Activated naive CD8-positive, alpha-beta T cell treated with anti-CD3 and anti-CD28 coated beads, Interleukin-2, amount 10 ng/mL, durations not matched to agents 7 days and 5 days (primary cell): Measurements from ENCODE around the gene PARD3B. TPM values are rescaled to one million over a fixed set of nuclear protein-coding genes. Genes with fewer than 3 reads are reported as not detected.

Source experiments
- ATAC-seq: fragments of 150-1000 bp; cut with Tn5 transposase; one replicate; pipeline ENCODE4 v1.10.0; 2021; ENCODE audit warnings: low read depth, moderate library complexity
- POLR2A ChIA-PET: fragments of 350-600 bp; sonication (Branson Sonifier 250); formaldehyde crosslinking; loops from one replicate; lab custom pipeline; 2021; ENCODE audit warnings: antibody characterized with exemption; lab: Charles Lee
- DNase-seq: peaks from one replicate; pipeline ENCODE4 v3.0.0; 2021
- H3K27ac Mint-ChIP-seq: one replicate; pipeline ENCODE4 v1.8.0; 2022; ENCODE audit warnings: mild to moderate bottlenecking, mixed read lengths
- H3K27me3 Mint-ChIP-seq: one replicate; pipeline ENCODE4 v1.8.0; 2022; ENCODE audit warnings: mild to moderate bottlenecking, moderate library complexity, mixed read lengths
- H3K36me3 Mint-ChIP-seq: one replicate; pipeline ENCODE4 v1.8.0; 2021; ENCODE audit warnings: mild to moderate bottlenecking, mixed read lengths
- H3K4me1 Mint-ChIP-seq: one replicate; pipeline ENCODE4 v1.8.0; 2021; ENCODE audit warnings: mixed read lengths
- H3K4me3 Mint-ChIP-seq: one replicate; pipeline ENCODE4 v1.8.0; 2022; ENCODE audit warnings: mild to moderate bottlenecking, moderate library complexity, mixed read lengths
- H3K9me3 Mint-ChIP-seq: one replicate; pipeline ENCODE4 v1.8.0; 2021; ENCODE audit warnings: mixed read lengths
- total RNA-seq, 2 experiments: library from RNA; stranded (reverse); gene quantifications; one replicate each; pipeline ENCODE4 v1.2.3, GENCODE V29; 2021

The PARD3B gene
- total RNA-seq, 2 experiments from 2014 or later, result 0.55 to 1.0 TPM

DNA sequence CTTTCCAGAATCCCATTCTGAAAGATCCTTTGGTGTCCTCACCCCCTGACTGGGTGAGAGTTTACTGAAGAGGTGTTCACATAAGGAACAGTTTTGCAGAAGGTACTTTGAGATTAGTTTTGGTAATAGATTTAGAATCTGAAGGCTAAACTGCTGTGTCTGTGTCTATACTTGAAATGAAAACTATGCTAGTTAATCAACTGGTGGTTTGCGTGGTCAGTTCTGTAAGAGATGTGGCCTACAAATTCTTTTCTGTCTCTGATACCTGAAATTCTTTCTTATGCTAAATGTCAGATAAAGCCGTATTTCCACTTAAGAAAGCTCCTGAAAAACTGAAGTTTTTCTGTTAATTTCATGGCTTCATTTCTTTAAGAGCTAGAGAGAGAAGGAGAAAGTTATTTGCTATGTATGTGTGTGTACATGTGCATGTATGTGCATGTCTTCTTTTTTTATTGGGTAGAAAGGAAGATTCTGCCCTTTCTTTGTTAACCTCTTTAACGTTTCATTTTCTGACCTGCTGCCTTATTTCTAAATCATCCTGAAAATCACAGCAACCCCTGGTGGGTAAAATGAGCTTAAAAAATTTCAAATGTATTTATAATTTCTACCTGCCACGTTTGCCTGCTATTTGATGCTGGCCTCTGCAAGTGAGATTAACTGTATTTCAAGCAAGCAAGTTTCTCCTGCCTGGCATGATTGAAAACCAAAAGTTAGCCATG, 585.0 kb downstream of the PARD3B start:
- Mint-ChIP-seq H3K4me1 (peaks cover 24% of the 10 kb centered on the region), H3K4me3 (peak overlapping the region; percentile 25), H3K36me3 (peaks cover 20% of the 10 kb centered on the region), H3K9me3 (peaks cover 6% of the 10 kb centered on the region), H3K27ac (peak overlapping the region; percentile 82), H3K27me3 (no peaks in the 10 kb centered on the region)
- ATAC-seq (peak; percentile 50), DNase-seq (no peak)
- POLR2A ChIA-PET, result interaction anchor here (0.9 to 1.3 kb wide), 2 partner anchors 11 to 55 kb away, joined by 3 read pairs; no protein-coding TSS in a partner anchor

DNA sequence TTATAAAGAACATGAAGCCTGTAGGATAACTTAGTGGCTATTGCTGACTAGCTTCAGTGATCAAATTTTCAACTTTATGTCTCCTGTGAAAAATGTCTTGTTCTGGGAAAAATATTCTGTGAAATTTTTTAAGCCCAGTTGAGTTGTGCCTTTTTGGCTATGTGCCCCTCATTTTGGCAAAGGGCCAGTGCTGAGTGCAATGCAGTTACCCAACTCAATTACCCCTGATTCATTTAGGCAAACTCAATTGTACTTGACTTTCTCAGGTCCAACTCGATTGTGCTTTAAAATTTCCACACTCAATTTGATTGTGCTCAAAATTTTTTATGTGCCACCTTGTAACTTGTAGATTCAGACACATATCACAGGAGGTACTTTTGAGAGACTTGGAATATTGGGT, 588.3 kb downstream of the PARD3B start:
- H3K9me3 Mint-ChIP-seq, result peaks cover 5% of the 10 kb centered on the region
- DNase-seq (no peak), ATAC-seq (no peak)
- peaks cover 18% of the 10 kb centered on the region for H3K36me3 Mint-ChIP-seq
- POLR2A ChIA-PET, result no interaction called here
- no peak overlapping the region for H3K27ac Mint-ChIP-seq
- no peak overlapping the region for H3K4me3 Mint-ChIP-seq
- H3K4me1 Mint-ChIP-seq, result peaks cover 24% of the 10 kb centered on the region
- no peaks in the 10 kb centered on the region for H3K27me3 Mint-ChIP-seq

DNA sequence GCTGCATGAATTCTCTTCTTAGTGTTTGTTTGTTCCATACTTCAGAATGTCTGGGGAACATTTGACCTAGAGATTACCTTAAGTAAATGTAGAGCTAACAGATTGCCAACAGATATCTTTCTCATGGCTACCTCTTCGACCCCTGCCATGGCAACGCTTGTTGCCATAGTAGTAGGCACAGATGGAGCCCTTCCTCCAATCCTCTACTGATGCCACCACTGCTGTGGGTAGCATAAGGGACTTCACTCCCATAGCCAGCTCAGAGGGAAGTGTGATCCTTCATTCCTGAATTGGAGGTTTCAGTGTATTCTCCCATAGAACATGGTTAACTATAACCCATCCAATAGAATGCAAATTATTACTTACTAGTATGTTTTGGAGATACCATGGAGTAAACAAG, 593.5 kb downstream of the PARD3B start:
- Mint-ChIP-seq H3K9me3 (peaks cover 8% of the 10 kb centered on the region), H3K27me3 (no peaks in the 10 kb centered on the region), H3K4me3 (no peak overlapping the region), H3K4me1 (peaks cover 9% of the 10 kb centered on the region), H3K36me3 (peaks cover 11% of the 10 kb centered on the region), H3K27ac (no peak overlapping the region)
- no peak for DNase-seq
- ATAC-seq, result no peak
- POLR2A ChIA-PET, result no interaction called here

DNA sequence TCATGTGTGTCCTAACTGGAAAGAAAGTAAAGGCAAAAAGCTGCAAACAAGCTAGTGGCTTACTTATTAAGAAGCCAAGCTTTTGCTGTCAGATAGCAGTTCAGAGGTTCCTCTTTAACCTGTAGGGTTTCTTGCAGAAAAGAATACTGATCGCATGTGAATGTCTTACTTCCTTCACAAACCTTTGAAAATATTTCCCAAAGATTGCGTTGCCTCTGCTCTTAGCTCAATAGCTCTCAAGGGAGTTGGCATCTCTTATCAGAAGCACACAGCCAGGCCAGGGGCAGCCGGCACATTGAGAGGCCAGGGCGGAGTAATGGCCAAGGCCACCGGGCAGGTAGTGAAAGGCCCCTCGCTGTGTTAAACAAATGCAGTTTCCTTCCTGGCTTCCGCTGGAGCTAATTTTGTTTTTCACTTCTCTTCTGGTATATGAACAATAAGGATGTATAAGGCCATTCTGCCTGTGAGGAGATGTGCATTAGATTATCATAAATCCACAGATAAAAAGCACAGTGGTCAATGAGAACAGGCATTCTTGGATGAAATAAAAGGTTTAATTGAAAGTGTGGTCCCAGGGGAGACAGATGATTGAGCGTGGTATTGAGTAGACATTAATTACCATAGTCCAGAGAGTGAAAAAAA, 594.7 kb downstream of the PARD3B start:
- H3K27ac Mint-ChIP-seq, result no peak overlapping the region
- peaks cover 4% of the 10 kb centered on the region for H3K4me1 Mint-ChIP-seq
- peak overlapping the region; percentile 29 for H3K4me3 Mint-ChIP-seq
- POLR2A ChIA-PET, result no interaction called here
- H3K36me3 Mint-ChIP-seq, result peaks cover 6% of the 10 kb centered on the region
- no peak for DNase-seq
- no peaks in the 10 kb centered on the region for H3K27me3 Mint-ChIP-seq
- no peak for ATAC-seq
- H3K9me3 Mint-ChIP-seq, result peaks cover 8% of the 10 kb centered on the region

DNA sequence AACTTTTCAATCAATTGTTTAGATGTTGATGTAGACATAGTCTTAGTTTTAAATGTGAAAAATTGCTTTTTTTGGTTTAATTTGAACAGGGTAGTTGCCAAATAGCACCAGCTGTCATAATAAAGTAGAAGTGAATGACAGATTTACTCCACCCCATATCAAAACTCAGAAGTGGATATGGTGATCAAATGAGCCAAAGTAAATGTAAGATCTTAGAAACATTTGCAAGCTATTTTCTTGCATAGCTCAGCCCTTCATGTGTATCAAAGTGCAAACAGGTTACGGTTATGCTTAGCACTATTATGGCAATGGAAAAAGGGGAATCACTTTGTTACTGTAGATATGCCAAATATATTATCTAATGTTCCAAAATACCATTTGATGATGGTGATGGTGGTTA, 596.1 kb downstream of the PARD3B start:
- POLR2A ChIA-PET, result interaction anchor here (0.9 kb wide), 1 partner anchor 10 kb away, joined by 3 read pairs; no protein-coding TSS in a partner anchor
- peaks cover 8% of the 10 kb centered on the region for H3K9me3 Mint-ChIP-seq
- no peak for ATAC-seq
- no peaks in the 10 kb centered on the region for H3K27me3 Mint-ChIP-seq
- H3K4me3 Mint-ChIP-seq, result no peak overlapping the region
- H3K27ac Mint-ChIP-seq, result no peak overlapping the region
- DNase-seq, result no peak
- H3K36me3 Mint-ChIP-seq, result peaks cover 4% of the 10 kb centered on the region
- peaks cover 2% of the 10 kb centered on the region for H3K4me1 Mint-ChIP-seq

DNA sequence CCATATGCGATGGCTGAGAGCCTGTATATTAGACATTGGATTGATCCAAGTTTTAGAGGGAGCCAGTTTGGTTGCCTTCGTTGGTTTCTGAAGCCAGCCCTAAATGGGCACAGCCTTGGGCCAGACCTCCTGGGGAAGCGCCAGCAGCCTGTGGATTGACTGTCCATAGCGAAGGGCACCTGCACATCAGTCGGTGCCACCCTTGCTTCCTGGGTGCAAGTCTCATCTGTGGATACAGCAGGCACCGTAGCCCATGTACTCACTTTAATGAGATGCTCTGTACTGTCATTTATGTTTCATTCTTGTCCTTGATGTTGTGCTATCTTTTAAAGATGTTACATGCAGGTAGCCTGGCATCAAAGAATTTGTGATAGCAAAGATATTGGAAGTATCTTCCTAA, 600.6 kb downstream of the PARD3B start:
- no peak overlapping the region for H3K4me3 Mint-ChIP-seq
- H3K36me3 Mint-ChIP-seq, result no peaks in the 10 kb centered on the region
- DNase-seq, result no peak
- peaks cover 2% of the 10 kb centered on the region for H3K27me3 Mint-ChIP-seq
- H3K9me3 Mint-ChIP-seq, result peaks cover 2% of the 10 kb centered on the region
- H3K27ac Mint-ChIP-seq, result no peak overlapping the region
- ATAC-seq, result no peak
- no peaks in the 10 kb centered on the region for H3K4me1 Mint-ChIP-seq
- POLR2A ChIA-PET, result no interaction called here

DNA sequence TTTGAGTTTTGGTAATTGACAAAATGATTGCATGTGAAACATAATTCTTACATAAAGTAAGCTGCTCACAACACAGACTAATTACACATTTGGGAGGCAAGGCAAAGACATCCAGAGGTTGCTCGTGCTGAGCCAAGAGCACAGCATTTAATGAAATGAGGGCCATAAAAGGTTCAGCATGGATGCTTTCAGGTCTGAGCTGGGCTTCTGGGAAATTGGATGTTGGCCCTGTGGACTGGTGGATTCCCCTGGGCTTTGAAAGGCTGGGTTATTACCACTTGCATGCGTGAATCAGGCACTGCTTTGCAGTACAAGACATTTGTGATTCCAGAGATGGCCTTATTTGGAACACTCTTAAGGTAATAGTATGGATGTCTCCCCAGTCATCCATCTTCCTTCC, 603.5 kb downstream of the PARD3B start:
- H3K36me3 Mint-ChIP-seq, result peaks cover 3% of the 10 kb centered on the region
- DNase-seq (no peak), ATAC-seq (no peak)
- H3K27ac Mint-ChIP-seq, result no peak overlapping the region
- H3K4me1 Mint-ChIP-seq, result no peaks in the 10 kb centered on the region
- H3K4me3 Mint-ChIP-seq, result no peak overlapping the region
- H3K9me3 Mint-ChIP-seq, result no peaks in the 10 kb centered on the region
- H3K27me3 Mint-ChIP-seq, result peaks cover 2% of the 10 kb centered on the region
- POLR2A ChIA-PET, result no interaction called here

DNA sequence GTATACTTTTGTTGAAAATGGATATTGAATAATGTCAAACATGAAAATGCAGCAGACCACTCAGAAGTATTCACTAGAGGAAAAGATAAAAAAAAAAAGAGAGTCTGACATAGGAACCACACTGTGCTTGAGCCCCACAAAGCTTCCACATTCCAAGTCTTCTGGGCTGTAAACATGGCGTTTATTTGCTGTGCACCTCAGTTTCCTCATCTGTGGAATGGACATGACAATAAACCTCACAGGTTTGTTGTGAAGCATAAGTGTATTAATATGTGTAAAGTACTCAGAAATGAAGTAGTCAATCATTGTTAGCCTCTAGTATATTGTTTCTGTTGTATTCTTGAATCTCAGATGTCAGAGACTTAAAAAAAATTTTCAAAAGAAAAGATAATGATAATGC, 611.2 kb downstream of the PARD3B start:
- POLR2A ChIA-PET, result no interaction called here
- H3K4me3 Mint-ChIP-seq, result no peak overlapping the region
- no peak for DNase-seq
- no peaks in the 10 kb centered on the region for H3K27me3 Mint-ChIP-seq
- H3K4me1 Mint-ChIP-seq, result peaks cover 3% of the 10 kb centered on the region
- ATAC-seq, result no peak
- H3K36me3 Mint-ChIP-seq, result peaks cover under 1% of the 10 kb centered on the region
- peaks cover 6% of the 10 kb centered on the region for H3K9me3 Mint-ChIP-seq
- H3K27ac Mint-ChIP-seq, result no peak overlapping the region

DNA sequence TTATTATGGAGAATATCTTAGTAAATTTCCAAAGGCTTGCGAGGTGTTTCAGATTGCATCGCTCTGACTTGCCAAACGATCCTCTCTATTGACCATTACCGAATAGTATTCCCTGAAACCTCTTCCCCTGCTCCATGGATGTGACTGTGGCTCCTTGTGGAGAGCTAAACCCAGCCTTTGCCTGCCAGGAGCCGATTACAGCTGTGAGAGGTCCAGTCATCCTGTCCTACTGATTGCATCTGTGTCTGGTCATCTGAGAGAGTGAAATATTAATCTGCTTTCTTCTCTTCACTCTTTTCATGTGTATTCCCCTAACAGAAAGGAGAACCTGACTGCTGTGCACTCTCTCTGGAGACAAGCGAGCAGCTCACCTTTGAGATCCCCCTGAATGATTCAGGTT, 613.1 kb downstream of the PARD3B start:
- POLR2A ChIA-PET, result no interaction called here
- ATAC-seq (no peak), DNase-seq (no peak)
- Mint-ChIP-seq H3K9me3 (peaks cover 6% of the 10 kb centered on the region), H3K4me3 (no peak overlapping the region), H3K36me3 (no peaks in the 10 kb centered on the region), H3K4me1 (peaks cover 3% of the 10 kb centered on the region), H3K27me3 (no peaks in the 10 kb centered on the region), H3K27ac (no peak overlapping the region)

DNA sequence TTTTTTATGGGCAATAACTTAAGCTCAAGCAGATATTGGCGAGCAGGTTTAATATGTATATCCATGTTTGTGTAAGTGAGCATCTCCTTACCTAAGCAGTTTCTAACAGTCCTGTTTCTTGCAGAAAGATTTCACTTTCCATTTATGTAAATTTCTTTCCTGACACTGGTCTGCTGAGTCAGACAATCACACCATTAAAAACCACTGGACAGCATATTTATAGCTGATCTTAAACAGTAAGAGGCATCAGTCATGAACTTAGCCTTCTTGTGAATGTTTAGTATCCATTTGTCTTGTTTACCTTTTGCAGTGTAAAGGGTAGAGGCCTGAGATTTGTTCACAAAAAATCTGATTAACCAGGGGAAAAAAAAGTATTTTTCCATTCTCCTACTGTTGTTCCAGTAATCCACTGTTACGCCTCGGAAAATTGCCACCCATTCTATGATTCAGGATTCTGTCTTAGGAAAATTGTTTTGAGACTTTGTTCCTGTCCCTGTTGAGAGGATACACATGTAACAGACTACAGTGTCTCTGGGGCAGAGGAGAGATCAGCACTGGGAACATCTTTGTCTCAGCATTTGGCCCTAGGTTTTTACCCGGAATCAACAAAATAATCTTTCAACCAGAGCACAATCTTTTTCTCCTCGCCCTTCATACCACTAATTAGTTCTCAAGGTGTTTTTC, 616.0 kb downstream of the PARD3B start:
- H3K27ac Mint-ChIP-seq, result no peak overlapping the region
- H3K36me3 Mint-ChIP-seq, result no peaks in the 10 kb centered on the region
- no peak for DNase-seq
- POLR2A ChIA-PET, result no interaction called here
- ATAC-seq, result no peak
- no peak overlapping the region for H3K4me3 Mint-ChIP-seq
- H3K9me3 Mint-ChIP-seq, result peaks cover 2% of the 10 kb centered on the region
- no peaks in the 10 kb centered on the region for H3K27me3 Mint-ChIP-seq
- peaks cover 3% of the 10 kb centered on the region for H3K4me1 Mint-ChIP-seq

DNA sequence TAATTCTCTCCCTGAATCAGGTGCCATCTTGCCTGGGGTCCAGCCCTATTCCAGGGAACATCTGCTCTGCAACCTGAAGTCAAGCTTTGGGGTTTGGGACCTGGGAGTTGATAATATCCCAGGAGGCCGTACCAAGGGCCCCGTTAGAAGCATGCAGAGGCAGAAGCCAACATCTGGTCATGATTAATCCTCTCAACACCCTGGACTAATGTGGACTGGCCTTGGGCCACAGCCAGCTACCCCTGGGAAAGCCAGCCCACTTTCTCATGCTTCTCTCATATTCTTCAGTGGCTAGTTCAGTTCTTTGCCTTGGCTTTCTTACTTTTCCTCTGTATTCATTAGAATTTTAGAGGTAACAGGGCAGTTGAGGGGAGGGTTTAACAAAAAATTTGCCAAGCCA, 621.5 kb downstream of the PARD3B start:
- Mint-ChIP-seq H3K36me3 (peaks cover 4% of the 10 kb centered on the region), H3K27ac (no peak overlapping the region)

DNA sequence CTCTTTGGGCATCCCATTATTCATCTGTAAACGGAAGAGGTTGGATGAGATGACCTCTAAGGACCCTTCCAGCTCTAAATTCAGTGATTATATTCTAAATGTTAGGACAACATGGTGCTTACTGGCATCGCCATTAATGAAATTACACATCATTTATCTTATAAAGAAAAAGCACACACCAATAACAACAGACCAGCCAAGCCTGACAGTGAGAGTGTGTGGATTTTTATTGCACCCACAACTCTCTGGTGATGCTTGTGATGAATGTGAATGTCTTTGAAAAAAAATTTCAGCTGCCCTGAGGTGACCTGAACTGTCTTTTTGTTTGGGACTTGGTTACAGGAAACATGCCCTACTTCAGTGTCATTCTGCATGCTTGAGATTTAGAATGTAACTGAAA, 623.7 kb downstream of the PARD3B start:
- DNase-seq (no peak), ATAC-seq (no peak)
- H3K4me1 Mint-ChIP-seq, result peaks cover 4% of the 10 kb centered on the region
- H3K4me3 Mint-ChIP-seq, result no peak overlapping the region
- H3K27me3 Mint-ChIP-seq, result no peaks in the 10 kb centered on the region
- H3K9me3 Mint-ChIP-seq, result peaks cover 3% of the 10 kb centered on the region
- H3K36me3 Mint-ChIP-seq, result peaks cover 4% of the 10 kb centered on the region
- POLR2A ChIA-PET, result no interaction called here
- H3K27ac Mint-ChIP-seq, result no peak overlapping the region

More for the DNA sequence above, 621.5 kb downstream of the PARD3B start:
- Mint-ChIP-seq H3K4me1 (peaks cover 4% of the 10 kb centered on the region), H3K27me3 (no peaks in the 10 kb centered on the region), H3K9me3 (peaks cover 3% of the 10 kb centered on the region), H3K4me3 (no peak overlapping the region)
- ATAC-seq, result no peak
- DNase-seq, result no peak
- POLR2A ChIA-PET, result no interaction called here

DNA sequence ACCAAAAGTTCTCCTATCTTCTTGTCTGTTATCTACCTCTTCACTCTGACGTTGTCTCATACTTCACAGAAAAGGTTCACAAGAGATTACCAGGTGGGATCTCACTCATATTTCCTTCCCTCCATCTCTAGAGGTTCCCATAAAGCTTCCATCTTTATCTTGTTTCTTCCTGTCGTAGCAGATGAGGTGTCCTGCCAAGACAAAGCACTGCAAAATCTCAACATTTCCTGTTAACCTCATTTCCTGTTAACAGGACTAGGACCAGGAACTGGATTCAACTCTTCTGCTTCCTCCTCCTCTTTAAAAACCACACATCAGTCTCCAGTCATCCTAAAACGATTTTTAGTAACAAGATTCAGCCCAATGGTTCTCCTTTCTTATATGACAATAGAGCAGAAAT, 624.2 kb downstream of the PARD3B start:
- no peak for ATAC-seq
- DNase-seq, result no peak
- no peak overlapping the region for H3K27ac Mint-ChIP-seq
- H3K4me1 Mint-ChIP-seq, result peaks cover 4% of the 10 kb centered on the region
- peaks cover 4% of the 10 kb centered on the region for H3K36me3 Mint-ChIP-seq
- H3K4me3 Mint-ChIP-seq, result no peak overlapping the region
- H3K9me3 Mint-ChIP-seq, result peaks cover 3% of the 10 kb centered on the region
- no peaks in the 10 kb centered on the region for H3K27me3 Mint-ChIP-seq
- POLR2A ChIA-PET, result no interaction called here

DNA sequence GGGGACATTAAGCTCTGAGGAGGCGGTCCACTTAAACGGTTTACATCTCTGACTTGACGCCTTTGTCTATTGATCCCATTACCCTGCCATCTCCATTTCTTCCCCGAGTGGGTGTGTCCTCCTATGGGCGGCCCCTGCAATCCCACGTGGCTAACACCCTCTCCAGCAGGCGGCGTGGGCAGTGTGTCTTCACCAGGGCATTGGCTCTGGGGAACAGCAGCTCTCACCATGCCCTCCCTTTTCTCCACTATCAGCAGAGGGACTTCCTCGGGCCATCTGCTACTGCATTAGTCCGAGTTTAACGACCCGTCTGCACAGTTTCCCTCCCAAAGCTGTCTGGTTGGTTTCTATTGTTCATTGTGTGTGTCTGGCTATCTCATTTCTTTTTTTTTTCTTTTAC, 625.1 kb downstream of the PARD3B start:
- Mint-ChIP-seq H3K4me3 (no peak overlapping the region), H3K27me3 (no peaks in the 10 kb centered on the region), H3K27ac (no peak overlapping the region), H3K36me3 (peaks cover 4% of the 10 kb centered on the region), H3K4me1 (peaks cover 4% of the 10 kb centered on the region), H3K9me3 (peaks cover 3% of the 10 kb centered on the region)
- DNase-seq, result no peak
- no peak for ATAC-seq
- POLR2A ChIA-PET, result no interaction called here
